MM.1S (cell line): ENCODE results near the gene TMEM116.
"Not testable (repeated sequence)": the region's sequence is repeated elsewhere in the genome, so short reads cannot be mapped to it uniquely, and the experiment has no call there.

Experiments used
- DNase-seq: peaks from one replicate; pipeline ENCODE4 v3.0.0-alpha.2; 2015
- H2AFZ ChIP-seq: fragments of 300-600 bp; sonication (generic); 2 replicates; pipeline ENCODE4 v1.6.0; 2016; ENCODE audit warnings: antibody characterized with exemption, low read length
- H3F3A ChIP-seq: fragments of 300-600 bp; sonication (generic); 2 replicates; pipeline ENCODE4 v1.6.1; 2016; ENCODE audit warnings: mild to moderate bottlenecking, antibody characterized with exemption, low read length, moderate library complexity, mixed read lengths; ENCODE audit not compliant: insufficient read depth
- H3K27ac ChIP-seq: fragments of 300-600 bp; sonication (generic); 2 replicates; pipeline ENCODE4 v1.5.1; 2016; ENCODE audit warnings: mild to moderate bottlenecking, low read length
- H3K27me3 ChIP-seq: fragments of 300-600 bp; sonication (generic); replicated peaks from 2 replicates; pipeline ENCODE4 v1.6.0; 2016; ENCODE audit warnings: low read length; ENCODE audit not compliant: insufficient read depth
- H3K36me3 ChIP-seq: fragments of 300-600 bp; sonication (generic); replicated peaks from 2 replicates; pipeline ENCODE4 v1.6.1; 2016; ENCODE audit warnings: mild to moderate bottlenecking, low read length, mixed read lengths; ENCODE audit not compliant: insufficient read depth
- H3K4me1 ChIP-seq: fragments of 300-600 bp; sonication (generic); 2 replicates; pipeline ENCODE4 v1.6.1; 2016; ENCODE audit warnings: low read length, mixed read lengths
- H3K4me2 ChIP-seq: fragments of 300-600 bp; sonication (generic); 2 replicates; pipeline ENCODE4 v1.6.0; 2016; ENCODE audit warnings: low read depth, low read length
- H3K4me3 ChIP-seq: fragments of 300-600 bp; sonication (generic); 2 replicates; pipeline ENCODE4 v1.5.1; 2016; ENCODE audit warnings: low read length, mixed read lengths
- H3K79me2 ChIP-seq: fragments of 300-600 bp; sonication (generic); 2 replicates; pipeline ENCODE4 v1.6.1; 2016; ENCODE audit warnings: mixed run types, low read length, mixed read lengths
- H3K9ac ChIP-seq: fragments of 300-600 bp; sonication (generic); 2 replicates; pipeline ENCODE4 v1.6.1; 2016; ENCODE audit warnings: low read length, mixed read lengths
- H3K9me2 ChIP-seq: fragments of 300-600 bp; sonication (generic); replicated peaks from 2 replicates; pipeline ENCODE4 v1.6.1; 2016; ENCODE audit warnings: mild to moderate bottlenecking, low read length, mixed read lengths; ENCODE audit not compliant: insufficient read depth
- H3K9me3 ChIP-seq: fragments of 300-600 bp; sonication (generic); replicated peaks from 2 replicates; pipeline ENCODE4 v1.6.1; 2016; ENCODE audit warnings: mild to moderate bottlenecking, low read length, mixed read lengths; ENCODE audit not compliant: insufficient read depth
- H4K20me1 ChIP-seq: fragments of 300-600 bp; sonication (generic); 2 replicates; pipeline ENCODE4 v1.6.1; 2016; ENCODE audit warnings: mild to moderate bottlenecking, low read length, moderate library complexity, mixed read lengths; ENCODE audit not compliant: insufficient read depth
- EZH2 ChIP-seq: fragments of 300-600 bp; sonication (generic); optimal IDR thresholded peaks from 2 replicates; pipeline ENCODE3; 2017; ENCODE audit warnings: low read depth, mild to moderate bottlenecking, antibody characterized with exemption, low read length, mixed read lengths
- EZH2phosphoT487 ChIP-seq: fragments of 300-600 bp; sonication (generic); IDR thresholded peaks from 2 replicates; pipeline ENCODE4 v1.6.1; 2018; ENCODE audit warnings: antibody characterized with exemption, low read length
- TF ChIP-seq, protein P1 (sequence below): fragments of 300-600 bp; sonication (generic); IDR thresholded peaks from 2 replicates; pipeline ENCODE4 v1.5.1; 2016; ENCODE audit warnings: antibody characterized with exemption, low read length, mixed read lengths

Gene TMEM116

DNA sequence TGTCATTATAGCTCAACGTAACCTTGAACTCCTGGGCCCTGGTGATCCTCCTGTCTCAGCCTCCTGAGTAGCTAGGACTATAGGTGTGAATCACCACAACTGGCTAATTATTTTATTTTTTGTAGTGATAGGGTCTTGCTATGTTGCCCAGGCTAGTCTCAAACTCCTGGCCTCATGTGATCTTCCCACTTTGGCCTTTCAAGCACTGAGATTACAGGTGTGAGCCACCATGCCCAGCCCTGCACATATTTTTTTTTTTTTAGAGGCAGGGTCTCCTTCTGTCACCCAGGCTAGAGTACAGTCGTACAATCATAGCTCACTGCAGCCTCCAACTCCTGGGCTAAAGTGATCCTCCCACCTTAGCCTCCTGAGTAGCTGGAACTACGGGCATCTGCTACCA lies 8.9 kb downstream of the TMEM116 start:
- Histone ChIP-seq H3K9me3 (no peaks in the 10 kb centered on the region), H3K4me3 (no peak overlapping the region), H4K20me1 (no peaks in the 10 kb centered on the region), H3K36me3 (no peaks in the 10 kb centered on the region), H3K27me3 (no peaks in the 10 kb centered on the region), H3K4me1 (peaks cover 11% of the 10 kb centered on the region; the same call in 1 of the 2 replicates), H3K79me2 (no peaks in the 10 kb centered on the region), H3K27ac (no peak overlapping the region), H3K4me2 (no peak overlapping the region), H2AFZ (no peak overlapping the region), H3K9me2 (no peaks in the 10 kb centered on the region), H3F3A (no peaks in the 10 kb centered on the region), H3K9ac (no peak overlapping the region)
- no peak for TF ChIP-seq EZH2phosphoT487
- TF ChIP-seq EZH2, result no peak
- TF ChIP-seq, protein P1, sequence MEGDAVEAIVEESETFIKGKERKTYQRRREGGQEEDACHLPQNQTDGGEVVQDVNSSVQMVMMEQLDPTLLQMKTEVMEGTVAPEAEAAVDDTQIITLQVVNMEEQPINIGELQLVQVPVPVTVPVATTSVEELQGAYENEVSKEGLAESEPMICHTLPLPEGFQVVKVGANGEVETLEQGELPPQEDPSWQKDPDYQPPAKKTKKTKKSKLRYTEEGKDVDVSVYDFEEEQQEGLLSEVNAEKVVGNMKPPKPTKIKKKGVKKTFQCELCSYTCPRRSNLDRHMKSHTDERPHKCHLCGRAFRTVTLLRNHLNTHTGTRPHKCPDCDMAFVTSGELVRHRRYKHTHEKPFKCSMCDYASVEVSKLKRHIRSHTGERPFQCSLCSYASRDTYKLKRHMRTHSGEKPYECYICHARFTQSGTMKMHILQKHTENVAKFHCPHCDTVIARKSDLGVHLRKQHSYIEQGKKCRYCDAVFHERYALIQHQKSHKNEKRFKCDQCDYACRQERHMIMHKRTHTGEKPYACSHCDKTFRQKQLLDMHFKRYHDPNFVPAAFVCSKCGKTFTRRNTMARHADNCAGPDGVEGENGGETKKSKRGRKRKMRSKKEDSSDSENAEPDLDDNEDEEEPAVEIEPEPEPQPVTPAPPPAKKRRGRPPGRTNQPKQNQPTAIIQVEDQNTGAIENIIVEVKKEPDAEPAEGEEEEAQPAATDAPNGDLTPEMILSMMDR, result no peak
- no peak for DNase-seq

- no peak for DNase-seq
- Histone ChIP-seq H4K20me1 (no peaks in the 10 kb centered on the region), H3K9me3 (no peaks in the 10 kb centered on the region), H3K27me3 (no peaks in the 10 kb centered on the region), H3K4me2 (no peak overlapping the region), H2AFZ (no peak overlapping the region), H3K9me2 (no peaks in the 10 kb centered on the region), H3K4me3 (no peak overlapping the region), H3K4me1 (peaks cover 9% of the 10 kb centered on the region; the same call in 1 of the 2 replicates), H3K36me3 (no peaks in the 10 kb centered on the region), H3K79me2 (no peaks in the 10 kb centered on the region), H3F3A (no peaks in the 10 kb centered on the region), H3K27ac (no peak overlapping the region), H3K9ac (no peak overlapping the region)
- TF ChIP-seq EZH2phosphoT487, result no peak
- TF ChIP-seq, protein P1, result no peak
These were observed 11.4 kb downstream of the TMEM116 start for GRCh38 chr12:112001576-112001975.

DNA sequence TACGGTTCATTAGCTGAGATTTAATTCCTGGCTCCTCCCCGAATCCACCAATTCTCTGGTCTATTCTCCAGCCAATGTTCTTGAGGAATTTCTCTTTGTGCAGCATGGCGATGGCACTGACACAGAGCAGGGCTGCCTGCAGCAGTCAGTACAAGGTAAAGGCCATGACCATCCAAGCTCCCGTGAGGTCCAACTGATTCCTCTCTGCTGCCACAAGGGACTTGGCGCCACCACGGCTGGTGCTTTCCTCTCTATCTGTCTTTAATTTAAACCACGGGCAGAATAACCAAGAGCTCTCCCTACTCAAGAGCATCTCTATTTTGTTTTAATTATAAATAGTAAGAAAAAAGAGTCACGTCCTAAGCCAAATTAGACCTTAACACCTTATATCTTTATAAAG lies 12.1 kb downstream of the TMEM116 start:
- Histone ChIP-seq H3F3A (no peaks in the 10 kb centered on the region), H3K27me3 (no peaks in the 10 kb centered on the region), H2AFZ (no peak overlapping the region), H3K36me3 (no peaks in the 10 kb centered on the region), H4K20me1 (no peaks in the 10 kb centered on the region), H3K4me2 (no peak overlapping the region), H3K79me2 (no peaks in the 10 kb centered on the region), H3K4me1 (peaks cover 5% of the 10 kb centered on the region; the same call in 1 of the 2 replicates), H3K27ac (no peak overlapping the region), H3K9me2 (no peaks in the 10 kb centered on the region), H3K4me3 (no peak overlapping the region), H3K9me3 (no peaks in the 10 kb centered on the region), H3K9ac (no peak overlapping the region)
- no peak for DNase-seq
- TF ChIP-seq EZH2, result no peak
- TF ChIP-seq EZH2phosphoT487, result no peak
- TF ChIP-seq, protein P1, result no peak

- H2AFZ ChIP-seq, H3K27ac ChIP-seq, H3K27me3 ChIP-seq, H3F3A ChIP-seq, DNase-seq, H4K20me1 ChIP-seq, H3K36me3 ChIP-seq, H3K9ac ChIP-seq, H3K9me3 ChIP-seq, H3K4me2 ChIP-seq, H3K79me2 ChIP-seq, H3K4me1 ChIP-seq, H3K9me2 ChIP-seq, H3K4me3 ChIP-seq: not testable (repeated sequence)
These were observed 13.8 kb downstream of the TMEM116 start for GRCh38 chr12:111999129-111999528.
